ENCODE measurements around the gene CHAT. TPM values are rescaled to one million over a fixed set of nuclear protein-coding genes. Genes with fewer than 3 reads are reported as not detected.

Gene CHAT
- total RNA-seq, 3 donors from 2014 or later: not detected

- H3K4me1 Mint-ChIP-seq (ENCODE audit: low read depth): peaks cover 2% of the 10 kb centered on the region
- no peaks in the 10 kb centered on the region for H3K36me3 Mint-ChIP-seq (ENCODE audit: insufficient read depth)
- peaks cover 78% of the 10 kb centered on the region for H3K27me3 Mint-ChIP-seq (ENCODE audit: low read depth)
- H3K4me3 Mint-ChIP-seq: no peak overlapping the region
- ATAC-seq (no peak), DNase-seq (no peak)
- H3K9me3 Mint-ChIP-seq: peaks cover 3% of the 10 kb centered on the region
These were observed 514 bp upstream of the CHAT start for GRCh38 chr10:49613165-49613881.

- no peak overlapping the region for H3K4me3 Mint-ChIP-seq
- no peaks in the 10 kb centered on the region for H3K36me3 Mint-ChIP-seq (ENCODE audit: insufficient read depth)
- peaks cover 3% of the 10 kb centered on the region for H3K9me3 Mint-ChIP-seq
- H3K27me3 Mint-ChIP-seq (ENCODE audit: low read depth): peaks cover 75% of the 10 kb centered on the region
- peaks cover 2% of the 10 kb centered on the region for H3K4me1 Mint-ChIP-seq (ENCODE audit: low read depth)
- DNase-seq (no peak), ATAC-seq (no peak)
These were observed 683 bp downstream of the CHAT start for GRCh38 chr10:49614242-49615198.

GRCh38 chr10:49615213-49615612, 1.4 kb downstream of the CHAT start:
- peaks cover 3% of the 10 kb centered on the region for H3K9me3 Mint-ChIP-seq
- H3K27me3 Mint-ChIP-seq (ENCODE audit: low read depth): peaks cover 80% of the 10 kb centered on the region
- no peak for ATAC-seq
- no peak overlapping the region for H3K4me3 Mint-ChIP-seq
- DNase-seq: no peak
- H3K4me1 Mint-ChIP-seq (ENCODE audit: low read depth): peaks cover 2% of the 10 kb centered on the region
- H3K36me3 Mint-ChIP-seq (ENCODE audit: insufficient read depth): no peaks in the 10 kb centered on the region

DNA sequence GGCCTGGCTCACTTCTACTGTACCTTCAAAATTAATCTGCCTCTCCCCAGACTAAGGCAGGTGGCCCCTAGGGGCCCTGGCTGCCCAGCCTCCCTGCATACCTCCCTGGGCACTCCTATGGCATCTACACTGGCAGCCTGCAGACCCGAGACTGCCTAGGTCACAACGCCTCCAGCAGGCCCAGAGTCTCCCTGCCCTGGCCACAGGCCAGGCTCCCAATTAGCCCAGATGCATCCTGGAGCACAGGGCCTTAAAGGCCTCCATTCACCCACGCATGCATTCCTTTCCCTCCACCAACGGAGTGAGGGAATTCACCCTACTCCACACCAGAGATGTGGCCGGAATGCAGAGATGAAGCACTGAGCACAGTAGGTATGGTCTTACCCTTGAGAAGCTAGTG, 1.9 kb downstream of the CHAT start:
- Mint-ChIP-seq H3K9me3 (peaks cover 3% of the 10 kb centered on the region), H3K36me3 (ENCODE audit: insufficient read depth) (no peaks in the 10 kb centered on the region), H3K4me3 (no peak overlapping the region), H3K4me1 (ENCODE audit: low read depth) (peaks cover 2% of the 10 kb centered on the region), H3K27me3 (ENCODE audit: low read depth) (peaks cover 80% of the 10 kb centered on the region)
- ATAC-seq: no peak
- DNase-seq: no peak

DNA sequence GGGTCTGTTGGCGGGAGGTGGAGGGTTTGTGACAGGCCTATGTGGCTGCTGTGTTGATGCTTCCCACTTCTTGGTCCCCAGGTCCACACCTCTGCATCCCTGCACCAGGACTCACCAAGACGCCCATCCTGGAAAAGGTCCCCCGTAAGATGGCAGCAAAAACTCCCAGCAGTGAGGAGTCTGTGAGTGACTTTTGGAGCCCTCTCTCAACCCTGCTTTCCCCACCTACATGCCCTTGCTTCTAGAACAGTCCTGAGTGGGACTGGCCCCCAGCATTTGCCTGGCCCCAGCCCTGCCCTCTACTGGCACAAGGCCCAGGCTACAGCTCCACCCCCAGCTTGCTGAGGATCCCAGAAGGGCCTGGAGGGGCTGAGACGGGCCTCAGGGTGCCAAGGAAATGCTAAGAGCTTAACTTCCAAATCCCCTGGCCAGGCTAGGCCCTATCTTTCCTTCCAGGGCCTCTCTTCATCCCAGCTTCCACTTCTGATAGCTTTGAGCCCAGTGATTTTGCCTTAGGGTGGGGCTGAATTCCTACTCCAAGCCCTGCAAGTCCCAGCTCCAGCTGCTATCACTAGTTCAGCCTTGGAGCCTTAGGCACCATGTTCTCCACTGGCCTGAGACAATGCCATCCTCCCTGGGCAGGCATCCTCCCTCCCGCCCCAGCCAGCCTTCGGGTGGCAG, 2.7 kb downstream of the CHAT start:
- Mint-ChIP-seq H3K9me3 (peaks cover 3% of the 10 kb centered on the region), H3K27me3 (ENCODE audit: low read depth) (peaks cover 72% of the 10 kb centered on the region), H3K4me1 (ENCODE audit: low read depth) (peaks cover 2% of the 10 kb centered on the region), H3K36me3 (ENCODE audit: insufficient read depth) (no peaks in the 10 kb centered on the region), H3K4me3 (no peak overlapping the region)
- ATAC-seq: no peak
- DNase-seq: no peak

DNA sequence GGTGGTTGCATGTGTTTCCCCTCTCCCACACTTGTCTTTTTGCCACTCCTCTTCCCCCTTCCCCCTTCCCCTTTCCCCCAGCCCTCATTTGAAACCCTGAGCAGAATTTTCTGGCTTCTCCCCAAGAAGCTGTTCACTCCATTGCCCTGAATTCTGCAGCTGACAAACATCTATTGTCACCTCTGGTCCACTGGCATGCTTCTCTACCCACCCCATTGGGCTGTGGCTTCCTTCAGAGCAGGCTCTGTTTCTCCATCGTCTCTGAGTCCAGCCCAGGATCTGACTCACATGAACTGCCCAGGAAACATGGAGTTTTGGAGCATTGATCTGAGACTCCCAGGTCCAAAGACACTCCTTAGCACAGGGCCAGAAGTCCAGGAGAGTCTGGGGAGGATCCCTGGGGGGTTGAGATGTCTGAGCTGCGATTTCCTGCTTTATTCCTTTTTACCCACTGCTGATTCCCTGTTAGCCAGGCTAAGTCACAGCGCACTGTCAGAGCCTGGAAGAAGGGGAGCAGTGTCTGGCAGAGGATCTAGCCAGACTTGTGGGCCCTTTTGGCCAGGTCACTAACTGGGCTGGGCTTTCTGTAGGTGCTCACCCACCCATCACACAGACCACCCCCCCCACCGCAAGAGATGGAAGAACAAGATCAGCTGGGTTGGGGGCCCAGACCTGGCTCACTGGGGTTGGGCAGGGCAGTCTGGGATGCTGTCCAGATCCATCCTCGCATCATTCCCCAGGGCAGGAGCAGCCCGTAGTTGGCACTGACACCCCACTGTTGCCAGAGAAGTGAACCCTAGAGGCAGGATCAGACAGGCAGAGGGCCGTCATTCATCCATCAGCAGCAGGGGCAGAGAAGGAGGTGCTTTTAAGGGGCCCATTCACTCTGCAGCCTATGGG, 3.5 kb downstream of the CHAT start:
- ATAC-seq (no peak), DNase-seq (no peak)
- Mint-ChIP-seq H3K27me3 (ENCODE audit: low read depth) (peaks cover 64% of the 10 kb centered on the region), H3K9me3 (no peaks in the 10 kb centered on the region), H3K4me3 (no peak overlapping the region), H3K36me3 (ENCODE audit: insufficient read depth) (no peaks in the 10 kb centered on the region), H3K4me1 (ENCODE audit: low read depth) (peaks cover 2% of the 10 kb centered on the region)

- H3K9me3 Mint-ChIP-seq: no peaks in the 10 kb centered on the region
- H3K4me3 Mint-ChIP-seq: no peak overlapping the region
- peaks cover 2% of the 10 kb centered on the region for H3K4me1 Mint-ChIP-seq (ENCODE audit: low read depth)
- peaks cover 53% of the 10 kb centered on the region for H3K27me3 Mint-ChIP-seq (ENCODE audit: low read depth)
- no peaks in the 10 kb centered on the region for H3K36me3 Mint-ChIP-seq (ENCODE audit: insufficient read depth)
- DNase-seq (no peak), ATAC-seq (no peak)
These were observed 5.0 kb downstream of the CHAT start for GRCh38 chr10:49618821-49619220.

GRCh38 chr10:49619613-49620012, 5.8 kb downstream of the CHAT start:
- no peak overlapping the region for H3K4me3 Mint-ChIP-seq
- H3K27me3 Mint-ChIP-seq (ENCODE audit: low read depth): peaks cover 50% of the 10 kb centered on the region
- no peaks in the 10 kb centered on the region for H3K36me3 Mint-ChIP-seq (ENCODE audit: insufficient read depth)
- DNase-seq (no peak), ATAC-seq (no peak)
- peaks cover under 1% of the 10 kb centered on the region for H3K4me1 Mint-ChIP-seq (ENCODE audit: low read depth)
- H3K9me3 Mint-ChIP-seq: no peaks in the 10 kb centered on the region

DNA sequence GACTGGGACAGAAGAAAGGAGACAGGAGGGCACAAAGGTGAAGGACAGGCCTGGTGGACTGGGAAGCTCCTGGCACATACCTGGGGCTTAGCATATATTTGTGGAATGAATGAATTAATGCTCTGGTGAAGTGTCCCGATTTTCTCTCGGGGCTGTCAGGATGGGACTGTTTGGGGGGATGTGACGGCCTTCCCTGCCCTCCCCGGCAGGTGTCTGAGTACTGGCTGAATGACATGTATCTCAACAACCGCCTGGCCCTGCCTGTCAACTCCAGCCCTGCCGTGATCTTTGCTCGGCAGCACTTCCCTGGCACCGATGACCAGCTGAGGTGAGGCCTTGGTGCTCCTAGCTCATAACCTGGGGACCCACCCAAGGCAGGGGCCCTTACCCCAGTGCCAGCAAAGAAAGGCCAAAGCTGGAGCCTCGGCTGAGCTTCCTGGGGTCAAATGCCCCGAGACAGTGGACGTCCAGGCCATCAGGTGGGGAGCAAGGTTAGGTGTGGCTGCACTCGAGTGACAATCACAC, 6.5 kb downstream of the CHAT start:
- DNase-seq: no peak
- ATAC-seq: no peak
- Mint-ChIP-seq H3K9me3 (no peaks in the 10 kb centered on the region), H3K27me3 (ENCODE audit: low read depth) (peaks cover 44% of the 10 kb centered on the region), H3K4me3 (no peak overlapping the region), H3K36me3 (ENCODE audit: insufficient read depth) (no peaks in the 10 kb centered on the region), H3K4me1 (ENCODE audit: low read depth) (no peaks in the 10 kb centered on the region)

DNA sequence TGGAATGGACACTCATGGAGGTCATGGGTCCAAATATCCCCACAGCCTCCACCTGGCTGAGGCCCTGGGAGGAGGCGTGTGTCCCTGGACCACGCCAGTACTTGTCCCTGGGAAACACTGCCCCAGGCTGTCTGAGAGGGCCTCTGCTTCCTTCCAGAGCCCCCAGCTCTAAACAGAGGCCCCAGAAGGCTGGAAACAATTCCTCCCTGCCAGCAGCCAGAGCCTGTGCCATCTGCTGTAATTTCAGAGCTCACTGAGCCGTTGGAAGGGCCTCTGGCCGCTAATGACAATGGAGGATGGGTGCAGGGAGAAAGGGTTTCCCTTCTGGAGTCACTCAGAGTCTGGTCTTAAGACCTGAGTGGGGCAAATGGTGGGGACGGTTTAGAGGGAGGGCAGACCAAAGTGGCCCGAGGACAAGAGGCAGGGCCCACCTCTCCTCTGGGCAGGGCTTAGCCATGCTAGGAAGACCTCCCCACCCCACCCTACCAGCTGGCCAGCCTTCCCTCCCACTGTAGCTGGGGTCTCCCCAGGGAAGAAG, 7.1 kb downstream of the CHAT start:
- no peaks in the 10 kb centered on the region for H3K4me1 Mint-ChIP-seq (ENCODE audit: low read depth)
- H3K9me3 Mint-ChIP-seq: no peaks in the 10 kb centered on the region
- peaks cover 39% of the 10 kb centered on the region for H3K27me3 Mint-ChIP-seq (ENCODE audit: low read depth)
- H3K4me3 Mint-ChIP-seq: no peak overlapping the region
- ATAC-seq (no peak), DNase-seq (no peak)
- H3K36me3 Mint-ChIP-seq (ENCODE audit: insufficient read depth): no peaks in the 10 kb centered on the region

GRCh38 chr10:49621561-49621960, 7.7 kb downstream of the CHAT start:
- no peaks in the 10 kb centered on the region for H3K36me3 Mint-ChIP-seq (ENCODE audit: insufficient read depth)
- DNase-seq: no peak
- no peaks in the 10 kb centered on the region for H3K4me1 Mint-ChIP-seq (ENCODE audit: low read depth)

DNA sequence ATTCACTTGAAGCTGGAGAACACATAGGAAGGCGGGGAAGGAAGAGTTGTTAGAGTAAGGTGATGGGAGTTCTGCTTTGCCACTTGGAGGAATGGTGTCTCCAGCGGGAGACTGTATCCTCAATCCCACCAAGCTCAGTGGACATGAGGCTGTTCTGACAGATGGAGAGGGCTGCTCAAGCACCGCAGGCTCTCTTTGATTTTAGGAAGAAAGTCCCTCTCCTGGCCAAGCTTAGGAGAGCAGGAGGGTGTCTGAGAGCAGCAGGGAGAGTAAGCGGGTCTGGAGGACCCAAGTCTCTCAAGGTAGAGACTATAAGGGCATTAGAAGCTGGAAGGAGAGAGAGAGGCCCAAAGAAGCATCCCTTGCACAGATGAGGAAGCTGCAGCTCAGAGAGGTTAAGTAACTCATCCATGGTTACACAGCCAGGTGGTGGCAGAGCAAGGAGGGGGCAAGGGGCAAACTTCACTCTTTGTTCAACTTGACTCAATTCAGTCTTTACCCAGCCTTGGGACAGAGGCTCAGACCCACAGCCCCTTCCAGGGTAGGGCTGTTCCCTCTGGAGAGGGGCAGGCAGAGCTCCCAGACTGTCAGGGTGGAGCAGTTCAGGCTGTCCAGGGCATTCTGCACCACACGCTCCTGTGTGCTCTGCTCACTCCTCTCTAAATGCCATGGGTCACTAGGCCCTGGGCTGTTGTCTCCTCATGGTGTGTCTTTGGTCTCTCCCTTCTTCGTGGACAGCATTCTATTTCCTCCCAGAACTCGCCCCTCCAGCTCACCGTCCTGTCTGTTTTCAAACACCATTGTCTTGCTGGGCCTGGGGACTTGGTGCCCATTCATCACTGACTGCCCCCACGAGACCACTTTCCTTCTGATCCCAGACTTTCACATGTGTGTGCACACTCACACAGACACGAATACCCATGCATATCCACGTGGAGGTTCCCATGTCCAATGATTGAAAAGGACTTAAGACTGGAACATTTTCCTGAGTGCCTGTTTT, 8.9 kb downstream of the CHAT start:
- no peaks in the 10 kb centered on the region for H3K4me1 Mint-ChIP-seq (ENCODE audit: low read depth)
- H3K9me3 Mint-ChIP-seq: no peaks in the 10 kb centered on the region
- DNase-seq: no peak
- no peak overlapping the region for H3K4me3 Mint-ChIP-seq
- no peaks in the 10 kb centered on the region for H3K36me3 Mint-ChIP-seq (ENCODE audit: insufficient read depth)
- no peak for ATAC-seq
- peaks cover 23% of the 10 kb centered on the region for H3K27me3 Mint-ChIP-seq (ENCODE audit: low read depth)

More at GRCh38 chr10:49621561-49621960, 7.7 kb downstream of the CHAT start:
- peaks cover 33% of the 10 kb centered on the region for H3K27me3 Mint-ChIP-seq (ENCODE audit: low read depth)
- H3K4me3 Mint-ChIP-seq: no peak overlapping the region
- ATAC-seq: no peak
- no peaks in the 10 kb centered on the region for H3K9me3 Mint-ChIP-seq

Measured in activated T-cell treated with anti-CD3 and anti-CD28 coated beads, Interleukin-2, amount 50 U/mL, for 4 hours (primary cell).